HG02970 (cell line): ENCODE results near the gene VWA5B1.

Source experiments
- ATAC-seq: cut with Tn5 transposase; IDR thresholded peaks from one replicate; pipeline ENCODE4 v1.9.1; 2021; ENCODE audit warnings: mild to moderate bottlenecking, moderate library complexity, moderate number of reproducible peaks; ENCODE audit not compliant: unreplicated experiment, low FRiP score

The VWA5B1 gene

GRCh38 chr1:20345419-20345818, 54.7 kb downstream of the VWA5B1 start:
- no peak for ATAC-seq

GRCh38 chr1:20346433-20346832, 55.8 kb downstream of the VWA5B1 start:
- ATAC-seq: no peak

GRCh38 chr1:20347699-20348098, 57.0 kb downstream of the VWA5B1 start:
- ATAC-seq: no peak

GRCh38 chr1:20348326-20348915, 57.7 kb downstream of the VWA5B1 start:
- ATAC-seq: no peak

GRCh38 chr1:20349561-20349960, 58.9 kb downstream of the VWA5B1 start:
- no peak for ATAC-seq

- no peak for ATAC-seq
Observed at GRCh38 chr1:20349971-20350370, 59.3 kb downstream of the VWA5B1 start.

- no peak for ATAC-seq
Observed at GRCh38 chr1:20350421-20350820, 59.7 kb downstream of the VWA5B1 start.

- no peak for ATAC-seq
Observed at GRCh38 chr1:20351911-20352701, 61.4 kb downstream of the VWA5B1 start.

GRCh38 chr1:20353836-20354235, 63.2 kb downstream of the VWA5B1 start:
- no peak for ATAC-seq

- no peak for ATAC-seq
Observed at GRCh38 chr1:20354610-20355009, 63.9 kb downstream of the VWA5B1 start.

GRCh38 chr1:20355101-20355827, 64.6 kb downstream of the VWA5B1 start:
- no peak for ATAC-seq

- no peak for ATAC-seq
Observed at GRCh38 chr1:20355828-20356735, 65.4 kb downstream of the VWA5B1 start.

GRCh38 chr1:20356850-20357459, 66.3 kb downstream of the VWA5B1 start:
- no peak for ATAC-seq

- ATAC-seq: no peak
Observed at GRCh38 chr1:20357796-20358195, 67.1 kb downstream of the VWA5B1 start.

- no peak for ATAC-seq
Observed at GRCh38 chr1:20358761-20359263, 68.1 kb downstream of the VWA5B1 start.

- ATAC-seq: no peak
Observed at GRCh38 chr1:20359451-20360330, 69.0 kb downstream of the VWA5B1 start.

- ATAC-seq: no peak
Observed at GRCh38 chr1:20361401-20361800, 70.7 kb downstream of the VWA5B1 start.

- ATAC-seq: no peak
Observed at GRCh38 chr1:20361805-20362381, 71.2 kb downstream of the VWA5B1 start.

GRCh38 chr1:20362856-20363255, 72.2 kb downstream of the VWA5B1 start:
- no peak for ATAC-seq
